Kidney (tissue), 14 donors: Measurements from ENCODE around the gene ACTRT3. TPM values are rescaled to one million over a fixed set of nuclear protein-coding genes. Genes with fewer than 3 reads are reported as not detected.

ENCODE experiments used
- DNase-seq, 5 donors: peaks; one replicate each; pipeline ENCODE4 v3.0.0-alpha.2; 2013 to 2020
- FAIRE-seq: peaks from 2 replicates; lab custom pipeline; 2012; peaks lifted over from hg19 to GRCh38; lab: Jason Lieb, UNC
- H3K27ac ChIP-seq, 2 donors: one replicate each; pipeline ENCODE4 v1.7.0; 2013; ENCODE audit warnings: low read depth in 2 of 2, low read length in 2 of 2, inconsistent platforms in 1 of 2
- H3K27me3 ChIP-seq: one replicate; pipeline ENCODE4 v1.7.1; 2013; ENCODE audit warnings: low read length, inconsistent platforms; ENCODE audit not compliant: control insufficient read depth, insufficient read depth
- H3K36me3 ChIP-seq, 3 donors: one replicate each; pipeline versions ENCODE4 v1.7.0 to v1.7.1; 2013; ENCODE audit warnings: low read length in 3 of 3, control low read depth in 1 of 3, inconsistent platforms in 1 of 3; ENCODE audit not compliant: insufficient read depth in 3 of 3, control insufficient read depth in 2 of 3
- H3K4me1 ChIP-seq, 3 donors: one replicate each; pipeline versions ENCODE4 v1.7.0 to v1.7.1; 2013; ENCODE audit warnings: low read length in 3 of 3, inconsistent platforms in 1 of 3, low read depth in 1 of 3; ENCODE audit not compliant: control insufficient read depth in 2 of 3, insufficient read depth in 2 of 3
- H3K4me3 ChIP-seq, 3 donors: one replicate each; pipeline versions ENCODE4 v1.7.0 to v1.8.1; 2013; ENCODE audit warnings: low read length in 3 of 3, control low read depth in 1 of 3, inconsistent platforms in 1 of 3
- H3K9ac ChIP-seq, 3 donors: one replicate each; pipeline versions ENCODE4 v1.7.0 to v1.7.1; 2013; ENCODE audit warnings: low read length in 3 of 3, control low read depth in 1 of 3, inconsistent platforms in 1 of 3
- H3K9me3 ChIP-seq, 3 donors: one replicate each; pipeline versions ENCODE4 v1.7.0 to v1.7.1; 2013; ENCODE audit warnings: low read length in 3 of 3, control low read depth in 1 of 3, inconsistent platforms in 1 of 3; ENCODE audit not compliant: control insufficient read depth in 2 of 3, insufficient read depth in 1 of 3
- CTCF ChIP-seq: IDR thresholded peaks from 3 replicates; pipeline ENCODE4 v1.5.1; 2012; ENCODE audit warnings: mild to moderate bottlenecking, moderate library complexity, borderline replicate concordance; ENCODE audit not compliant: insufficient read depth; ENCODE audit errors: extremely low read depth
- intact Hi-C: fragments of 100-400 bp; cut with DNase I; formaldehyde crosslinking; loops from one replicate; pipeline ENCODE4 v1.11.1; 2022
- polyA plus RNA-seq: library from polyadenylated mRNA; stranded (reverse); fragments of 350-450 nt; fragmentation: Illumina TruSeq; extraction: RNeasy Lipid Tissue Mini Kit (QIAGEN cat#74804); gene quantifications from one replicate; pipeline ENCODE4 v1.2.3, GENCODE V29; 2014; ENCODE audit warnings: low read depth, low replicate concordance; ENCODE audit not compliant: insufficient read depth
- total RNA-seq: library from RNA; stranded (reverse); fragmentation: NEBNext Ultra II Directional; extraction: Animal tissue kit (Norgen Biotek cat#: 25700); gene quantifications from one replicate; pipeline ENCODE4 v1.2.1, GENCODE V29; 2021
- donor health status: control.
- donor health status: control.
- donor health status: control.
- donor health status: control.
- donor health status: control.
- donor health status: DM: yes; HTN: yes; CAD: no.
- donor health status: Normal renal cell carcinoma (clear cell type).

Gene ACTRT3
- total and polyA plus RNA-seq, 2 donors from 2014 or later = 2.9 to 4.5 TPM

GRCh38 chr3:169787791-169788190 is 18.4 kb upstream of the ACTRT3 start:
- intact Hi-C loops = no loop called here
- H3K27me3 ChIP-seq = no peaks in the 10 kb centered on the region
- no peak for TF ChIP-seq CTCF
- FAIRE-seq (no peak), DNase-seq (no peak)
- H3K4me3 ChIP-seq = no peak overlapping the region
- H3K4me1 ChIP-seq = no peaks in the 10 kb centered on the region
- no peaks in the 10 kb centered on the region for H3K9me3 ChIP-seq
- no peak overlapping the region for H3K9ac ChIP-seq
- peaks cover 2 to 30% (median 13%) of the 10 kb centered on the region in 3 donors for H3K36me3 ChIP-seq
- H3K27ac ChIP-seq = no peak overlapping the region

- Histone ChIP-seq H3K9me3 (no peaks in the 10 kb centered on the region), H3K4me1 (no peaks in the 10 kb centered on the region), H3K27ac (no peak overlapping the region), H3K4me3 (no peak overlapping the region), H3K36me3 (peaks cover 2 to 37% (median 13%) of the 10 kb centered on the region in 3 donors), H3K9ac (no peak overlapping the region), H3K27me3 (no peaks in the 10 kb centered on the region)
- intact Hi-C loops = no loop called here
- peak; percentile 6 for FAIRE-seq
- no peak for DNase-seq
- TF ChIP-seq CTCF = no peak
Measured at GRCh38 chr3:169787120-169787519, 17.8 kb upstream of the ACTRT3 start.

DNA sequence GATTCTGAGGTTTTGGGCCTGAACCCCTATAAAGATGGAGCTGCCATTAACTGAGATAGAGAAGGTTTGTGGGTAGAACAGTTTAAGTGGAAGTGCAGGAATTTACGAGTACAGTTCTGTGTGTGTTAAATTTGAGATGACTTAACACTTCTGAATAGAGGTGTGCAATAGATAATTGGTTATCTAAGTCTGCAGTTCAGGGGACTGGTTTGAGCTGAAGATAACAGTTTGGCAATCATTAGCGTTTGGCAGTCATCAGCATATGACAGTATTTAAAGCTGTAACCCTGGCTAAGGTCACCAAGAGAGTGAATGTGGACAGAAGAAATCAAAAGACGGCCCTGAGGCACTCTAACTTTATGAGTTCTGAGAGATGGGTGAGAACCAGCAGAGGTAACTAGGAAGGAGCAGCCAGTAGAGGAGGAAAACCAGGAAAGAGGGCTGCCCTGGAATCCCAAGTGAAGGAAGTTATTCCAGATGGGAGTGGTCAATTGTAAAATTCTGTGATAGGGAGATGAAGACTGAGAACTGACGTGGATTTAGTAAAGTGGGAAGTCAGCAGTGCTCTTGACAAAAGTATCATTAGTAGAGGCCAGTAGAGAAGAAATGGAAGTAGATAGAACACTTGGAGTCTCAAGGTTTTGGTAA is 12.0 kb upstream of the ACTRT3 start:
- FAIRE-seq (no peak), DNase-seq (no peak)
- no peak overlapping the region for H3K4me3 ChIP-seq
- no peaks in the 10 kb centered on the region for H3K27me3 ChIP-seq
- no peaks in the 10 kb centered on the region for H3K9me3 ChIP-seq
- peaks cover 10 to 57% (median 28%) of the 10 kb centered on the region in 3 donors for H3K36me3 ChIP-seq
- intact Hi-C loops = no loop called here
- no peak overlapping the region for H3K9ac ChIP-seq
- no peak overlapping the region for H3K27ac ChIP-seq
- no peaks in the 10 kb centered on the region for H3K4me1 ChIP-seq
- TF ChIP-seq CTCF = no peak
